ENCODE data around the gene KCNT1.

The KCNT1 gene

DNA sequence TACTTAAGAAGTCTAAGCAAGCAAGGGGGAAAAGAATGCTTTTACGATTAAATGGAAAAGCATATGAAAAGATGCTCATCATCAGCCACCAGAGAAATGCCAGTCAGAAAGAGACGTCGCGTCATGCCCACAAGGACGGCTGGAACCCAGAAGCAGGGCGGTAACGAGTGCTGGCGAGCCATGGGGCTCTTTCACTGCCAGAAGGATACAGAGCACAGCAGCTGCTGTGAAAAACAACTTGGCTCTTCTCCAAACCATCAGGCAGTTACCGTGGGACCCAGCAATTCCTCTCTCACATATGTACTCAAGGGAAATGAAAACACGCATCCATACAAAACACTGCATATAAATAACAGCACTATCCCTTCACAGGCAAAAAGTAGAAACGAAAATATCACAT lies 109.8 kb downstream of the KCNT1 start:
- no peak for ATAC-seq (ENCODE audit: low read depth)
- peaks cover 52% of the 10 kb centered on the region for H3K36me3 ChIP-seq (ENCODE audit: low read depth)
- no peak for DNase-seq (ENCODE audit: low spot score)
- no peaks in the 10 kb centered on the region for H3K27me3 ChIP-seq (ENCODE audit: insufficient read depth, poor library complexity, severe bottlenecking)
- no peaks in the 10 kb centered on the region for H3K9me3 ChIP-seq (ENCODE audit: severe bottlenecking)
- no peak overlapping the region for H3K27ac ChIP-seq (ENCODE audit: poor library complexity, severe bottlenecking)
- no peak overlapping the region for H3K4me3 ChIP-seq (ENCODE audit: severe bottlenecking)
- H3K4me1 ChIP-seq (ENCODE audit: insufficient read depth, poor library complexity, severe bottlenecking) = no peaks in the 10 kb centered on the region
- TF ChIP-seq, protein P1, sequence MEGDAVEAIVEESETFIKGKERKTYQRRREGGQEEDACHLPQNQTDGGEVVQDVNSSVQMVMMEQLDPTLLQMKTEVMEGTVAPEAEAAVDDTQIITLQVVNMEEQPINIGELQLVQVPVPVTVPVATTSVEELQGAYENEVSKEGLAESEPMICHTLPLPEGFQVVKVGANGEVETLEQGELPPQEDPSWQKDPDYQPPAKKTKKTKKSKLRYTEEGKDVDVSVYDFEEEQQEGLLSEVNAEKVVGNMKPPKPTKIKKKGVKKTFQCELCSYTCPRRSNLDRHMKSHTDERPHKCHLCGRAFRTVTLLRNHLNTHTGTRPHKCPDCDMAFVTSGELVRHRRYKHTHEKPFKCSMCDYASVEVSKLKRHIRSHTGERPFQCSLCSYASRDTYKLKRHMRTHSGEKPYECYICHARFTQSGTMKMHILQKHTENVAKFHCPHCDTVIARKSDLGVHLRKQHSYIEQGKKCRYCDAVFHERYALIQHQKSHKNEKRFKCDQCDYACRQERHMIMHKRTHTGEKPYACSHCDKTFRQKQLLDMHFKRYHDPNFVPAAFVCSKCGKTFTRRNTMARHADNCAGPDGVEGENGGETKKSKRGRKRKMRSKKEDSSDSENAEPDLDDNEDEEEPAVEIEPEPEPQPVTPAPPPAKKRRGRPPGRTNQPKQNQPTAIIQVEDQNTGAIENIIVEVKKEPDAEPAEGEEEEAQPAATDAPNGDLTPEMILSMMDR (IDR thresholded peaks at IDR 0.05; ENCODE audit: poor library complexity, severe bottlenecking) = no peak

DNA sequence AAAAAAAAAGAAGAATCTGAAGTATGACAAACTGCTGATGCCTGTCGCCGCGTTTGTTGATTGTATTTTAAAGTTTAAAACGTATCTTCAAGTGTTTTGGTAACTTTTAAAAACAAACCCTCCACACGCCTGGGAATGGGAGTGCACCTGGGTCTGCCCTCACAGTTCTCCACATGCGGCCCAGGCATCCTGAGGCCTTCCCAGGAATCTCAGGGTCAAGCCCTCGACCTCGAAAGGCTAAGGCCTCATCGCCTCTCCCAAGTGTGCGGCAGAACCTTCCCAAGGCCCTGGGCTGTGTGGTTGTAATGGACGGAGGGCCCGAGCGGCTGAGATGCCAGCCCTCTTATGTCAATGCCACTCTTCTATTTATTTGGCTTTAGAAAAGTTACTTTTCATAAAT lies 111.0 kb downstream of the KCNT1 start:
- peaks cover 63% of the 10 kb centered on the region for H3K36me3 ChIP-seq (ENCODE audit: low read depth)
- TF ChIP-seq, protein P1 (IDR thresholded peaks at IDR 0.05; ENCODE audit: poor library complexity, severe bottlenecking) = no peak
- DNase-seq (ENCODE audit: low spot score) (no peak), ATAC-seq (ENCODE audit: low read depth) (no peak)
- no peaks in the 10 kb centered on the region for H3K4me1 ChIP-seq (ENCODE audit: insufficient read depth, poor library complexity, severe bottlenecking)
- no peaks in the 10 kb centered on the region for H3K9me3 ChIP-seq (ENCODE audit: severe bottlenecking)
- no peak overlapping the region for H3K27ac ChIP-seq (ENCODE audit: poor library complexity, severe bottlenecking)
- H3K4me3 ChIP-seq (ENCODE audit: severe bottlenecking) = no peak overlapping the region
- H3K27me3 ChIP-seq (ENCODE audit: insufficient read depth, poor library complexity, severe bottlenecking) = no peaks in the 10 kb centered on the region

DNA sequence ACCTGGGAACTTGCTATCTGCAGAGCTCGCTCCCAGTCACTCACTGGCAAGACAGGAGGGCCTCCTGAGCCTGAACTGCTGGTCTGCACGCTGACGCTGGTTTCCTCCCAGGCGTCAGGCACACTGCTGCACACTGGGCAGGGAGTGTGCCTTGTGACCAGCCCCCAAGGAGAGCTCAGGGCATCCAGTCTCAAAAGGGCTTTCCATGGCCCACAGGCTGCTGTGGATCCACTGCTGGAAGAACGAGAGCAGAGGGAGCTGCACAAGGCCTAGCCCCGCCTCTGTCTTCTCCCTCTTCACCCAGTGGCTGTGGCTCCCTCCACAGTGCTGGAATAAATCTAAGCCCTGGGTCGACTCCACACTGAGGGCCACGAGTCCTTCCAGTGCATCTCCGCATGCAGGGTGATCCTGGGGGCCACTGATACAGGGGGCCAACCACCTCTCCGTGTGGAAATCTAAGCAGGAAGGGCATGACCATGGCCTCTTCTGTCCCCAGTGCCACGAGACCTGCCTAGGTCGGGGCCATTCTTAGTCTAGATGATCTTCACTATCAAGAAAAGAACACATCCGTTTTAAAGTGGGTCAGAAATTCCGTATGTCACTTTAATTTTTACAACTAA lies 111.8 kb downstream of the KCNT1 start:
- Histone ChIP-seq H3K9me3 (ENCODE audit: severe bottlenecking) (no peaks in the 10 kb centered on the region), H3K36me3 (ENCODE audit: low read depth) (peaks cover 70% of the 10 kb centered on the region), H3K4me3 (ENCODE audit: severe bottlenecking) (no peak overlapping the region), H3K4me1 (ENCODE audit: insufficient read depth, poor library complexity, severe bottlenecking) (no peaks in the 10 kb centered on the region), H3K27me3 (ENCODE audit: insufficient read depth, poor library complexity, severe bottlenecking) (no peaks in the 10 kb centered on the region), H3K27ac (ENCODE audit: poor library complexity, severe bottlenecking) (no peak overlapping the region)
- TF ChIP-seq, protein P1 (IDR thresholded peaks at IDR 0.05; ENCODE audit: poor library complexity, severe bottlenecking) = no peak
- DNase-seq (ENCODE audit: low spot score) = no peak
- no peak for ATAC-seq (ENCODE audit: low read depth)

DNA sequence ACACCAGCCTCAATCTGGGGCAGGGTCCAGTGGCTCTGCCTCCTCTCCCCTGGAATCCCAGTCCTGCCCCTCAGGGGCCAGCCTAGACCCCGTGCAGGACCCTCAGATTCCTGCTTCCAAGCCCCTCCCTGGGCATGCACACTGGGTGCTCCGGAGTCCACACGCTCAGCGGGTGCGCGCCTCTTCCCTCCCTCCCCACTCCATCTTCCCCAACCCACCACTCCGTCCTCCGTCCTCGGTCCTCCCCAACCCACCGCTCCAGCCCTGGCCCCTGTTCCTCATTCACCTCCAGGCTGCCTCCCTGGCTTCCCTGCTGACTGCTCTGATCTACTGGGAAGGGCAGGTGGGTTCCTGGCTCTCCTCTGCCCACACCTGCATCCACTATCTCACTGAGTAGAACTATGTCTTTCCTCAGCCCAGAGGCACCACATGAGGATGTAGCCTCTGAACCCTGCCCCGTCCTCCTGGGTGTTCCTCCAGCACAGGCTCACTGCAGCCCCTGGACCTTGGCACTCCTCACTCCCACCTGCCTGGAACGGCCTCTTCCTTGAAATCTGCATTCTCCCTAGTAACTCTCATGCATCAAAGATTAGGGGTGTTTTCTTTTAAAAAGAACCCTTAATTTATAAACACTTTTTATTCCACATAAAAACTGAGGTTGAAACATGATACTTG lies 112.6 kb downstream of the KCNT1 start:
- peaks cover 73% of the 10 kb centered on the region for H3K36me3 ChIP-seq (ENCODE audit: low read depth)

More for the DNA sequence above, 112.6 kb downstream of the KCNT1 start:
- Histone ChIP-seq H3K27ac (ENCODE audit: poor library complexity, severe bottlenecking) (no peak overlapping the region), H3K27me3 (ENCODE audit: insufficient read depth, poor library complexity, severe bottlenecking) (no peaks in the 10 kb centered on the region), H3K4me1 (ENCODE audit: insufficient read depth, poor library complexity, severe bottlenecking) (no peaks in the 10 kb centered on the region), H3K4me3 (ENCODE audit: severe bottlenecking) (no peak overlapping the region), H3K9me3 (ENCODE audit: severe bottlenecking) (no peaks in the 10 kb centered on the region)
- ATAC-seq (ENCODE audit: low read depth) = no peak
- no peak for DNase-seq (ENCODE audit: low spot score)
- TF ChIP-seq, protein P1 (IDR thresholded peaks at IDR 0.05; ENCODE audit: poor library complexity, severe bottlenecking) = no peak
